Eye (tissue), 1 donor: ENCODE results near the gene OTOP1.
"Not testable (repeated sequence)": the region's sequence is repeated elsewhere in the genome, so short reads cannot be mapped to it uniquely, and the experiment has no call there.

Source experiments
- DNase-seq: peaks from one replicate; pipeline ENCODE4 v3.0.0-alpha.2; 2015

OTOP1 gene

GRCh38 chr4:4160956-4161665 is 65.6 kb downstream of the OTOP1 start:
- not testable (repeated sequence) for DNase-seq

GRCh38 chr4:4145622-4146021 is 81.1 kb downstream of the OTOP1 start:
- peak; percentile 41 for DNase-seq

GRCh38 chr4:4143376-4143775 is 83.4 kb downstream of the OTOP1 start:
- DNase-seq = not testable (repeated sequence)

- DNase-seq = not testable (repeated sequence)
These were observed 84.0 kb downstream of the OTOP1 start for GRCh38 chr4:4142679-4143078.

GRCh38 chr4:4141186-4141585 is 85.5 kb downstream of the OTOP1 start:
- DNase-seq = not testable (repeated sequence)
